ENCODE data around the gene SCGB3A1.

- TF ChIP-seq EZH2 (IDR thresholded peaks at IDR 0.05; ENCODE audit: insufficient read depth, poor library complexity, severe bottlenecking): no peak
- TF ChIP-seq EZH2phosphoT487 (IDR thresholded peaks at IDR 0.05; ENCODE audit: insufficient read depth, low read depth): no peak
Observed at GRCh38 chr5:180601591-180602480, 10.5 kb upstream of the SCGB3A1 start.

Data from GM23248 (cell line).